SJSA1 (cell line): ENCODE results near the gene DDX1. TPM values are rescaled to one million over a fixed set of nuclear protein-coding genes. Genes with fewer than 3 reads are reported as not detected.

Source experiments
- DNase-seq, 2 experiments: peaks; one replicate each; pipeline ENCODE4 v3.0.0-alpha.2; 2015 to 2020; ENCODE audit warnings: low spot score in 2 of 2, low read depth in 1 of 2
- H3K27ac ChIP-seq: fragments of 250-450 bp; sonication (Bioruptor Pico); 2 replicates; pipeline ENCODE4 v1.5.1; 2020; ENCODE audit warnings: mild to moderate bottlenecking, moderate library complexity
- H3K27me3 ChIP-seq: fragments of 250-450 bp; sonication (Bioruptor Pico); replicated peaks from 2 replicates; pipeline ENCODE4 v1.5.1; 2020; ENCODE audit warnings: mild to moderate bottlenecking, moderate library complexity
- H3K36me3 ChIP-seq: fragments of 250-450 bp; sonication (Bioruptor Pico); 2 replicates; pipeline ENCODE4 v1.5.1; 2020; ENCODE audit warnings: mild to moderate bottlenecking
- H3K4me1 ChIP-seq: fragments of 250-450 bp; sonication (Bioruptor Pico); replicated peaks from 2 replicates; pipeline ENCODE4 v1.6.1; 2021; ENCODE audit warnings: mild to moderate bottlenecking
- H3K4me3 ChIP-seq: fragments of 250-450 bp; sonication (Bioruptor Pico); 2 replicates; pipeline ENCODE4 v1.5.1; 2020; ENCODE audit warnings: mild to moderate bottlenecking
- H3K9me3 ChIP-seq: fragments of 250-450 bp; sonication (Bioruptor Pico); replicated peaks from 2 replicates; pipeline ENCODE4 v1.5.1; 2020; ENCODE audit warnings: mild to moderate bottlenecking
- total RNA-seq: library from RNA; depleted of rRNA; stranded (reverse); fragments of >200 nt; shearing (Covaris generic); gene quantifications from 2 replicates; pipeline ENCODE4 v1.2.3, GENCODE V29; 2014

The DDX1 gene
- total RNA-seq, 1 experiment from 2014 or later: 140 TPM

DNA sequence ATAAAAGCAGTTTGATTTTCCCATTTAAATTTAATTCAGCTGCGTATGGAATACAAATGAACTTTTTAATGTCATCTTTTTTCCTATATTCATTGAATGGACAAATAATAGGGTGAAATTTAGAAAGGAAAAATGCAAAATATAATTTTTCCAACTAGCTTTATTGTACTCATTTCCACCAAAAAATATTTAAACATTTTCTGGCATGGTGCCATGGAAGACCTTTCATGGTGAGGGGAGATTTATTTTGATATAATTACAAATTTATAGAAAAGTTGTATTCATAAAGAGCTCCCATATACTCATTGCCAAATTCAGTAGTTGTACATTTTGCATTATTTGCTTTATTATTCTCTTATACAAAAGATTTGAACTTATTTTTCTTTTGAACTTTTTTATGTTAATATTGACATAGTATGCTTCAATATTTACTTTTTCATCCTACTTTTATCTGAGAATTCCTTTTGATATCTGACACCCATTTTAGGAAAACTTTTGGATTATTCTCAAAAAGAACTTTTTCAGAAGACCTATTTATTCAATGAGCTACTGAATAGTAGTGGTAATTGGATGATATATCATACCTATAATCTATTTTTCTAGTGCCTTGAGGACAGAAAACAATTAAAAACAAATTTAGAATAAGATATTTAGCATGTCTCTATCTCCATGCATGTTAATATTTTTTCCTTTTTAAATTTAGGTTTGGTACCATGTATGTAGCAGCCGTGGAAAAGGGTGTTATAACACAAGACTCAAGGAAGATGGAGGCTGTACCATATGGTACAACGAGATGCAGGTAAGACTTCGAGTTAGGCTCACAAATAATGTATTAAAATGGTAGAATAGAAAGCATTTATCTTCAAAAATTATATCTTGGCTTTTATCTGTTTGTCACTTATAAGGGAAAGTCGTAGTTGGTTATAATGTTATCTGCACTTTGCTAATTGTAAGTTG, 37.5 kb downstream of the DDX1 start:
- Histone ChIP-seq H3K27ac (no peak overlapping the region), H3K4me3 (no peak overlapping the region), H3K4me1 (no peaks in the 10 kb centered on the region), H3K9me3 (no peaks in the 10 kb centered on the region), H3K36me3 (peaks cover 100% of the 10 kb centered on the region), H3K27me3 (no peaks in the 10 kb centered on the region)
- DNase-seq: no peak

DNA sequence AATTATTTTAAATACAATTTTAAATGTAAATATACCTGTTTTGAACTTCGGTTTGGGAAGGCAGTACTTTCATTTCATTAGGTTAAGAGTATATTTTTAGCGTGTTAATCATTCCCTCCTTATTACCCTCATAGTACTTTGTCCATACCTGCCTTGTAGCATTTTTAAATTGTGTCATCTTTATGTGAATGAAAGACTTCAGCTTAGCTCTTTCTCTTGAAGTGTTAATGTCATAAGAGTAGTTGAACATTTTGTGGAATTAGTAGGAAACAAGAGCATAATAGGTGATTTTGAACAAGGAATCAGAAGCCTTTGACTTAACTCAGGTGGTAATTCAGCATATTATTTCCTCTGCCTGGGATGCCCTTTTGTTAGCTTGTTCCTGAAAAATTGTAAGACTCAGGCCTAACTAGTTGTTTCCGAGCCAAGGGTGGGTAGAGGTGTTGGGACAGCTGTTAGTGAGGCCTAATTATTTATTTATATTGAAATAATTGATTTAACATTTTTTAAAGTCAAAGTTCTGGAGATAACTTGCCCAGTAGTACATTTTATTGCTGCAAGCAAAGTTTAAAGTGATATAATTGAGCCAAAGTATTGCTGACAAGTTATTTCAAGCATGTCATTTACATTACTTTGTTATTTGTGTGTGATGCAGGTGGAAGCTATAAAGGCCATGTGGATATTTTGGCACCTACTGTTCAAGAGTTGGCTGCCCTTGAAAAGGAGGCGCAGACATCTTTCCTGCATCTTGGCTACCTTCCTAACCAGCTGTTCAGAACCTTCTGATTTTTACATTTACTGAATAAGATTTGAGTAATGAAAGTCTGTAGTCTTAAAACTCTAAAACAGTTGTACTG, 38.7 kb downstream of the DDX1 start:
- Histone ChIP-seq H3K9me3 (no peaks in the 10 kb centered on the region), H3K27me3 (no peaks in the 10 kb centered on the region), H3K4me1 (no peaks in the 10 kb centered on the region), H3K36me3 (peaks cover 99% of the 10 kb centered on the region), H3K27ac (no peak overlapping the region), H3K4me3 (no peak overlapping the region)
- no peak for DNase-seq

DNA sequence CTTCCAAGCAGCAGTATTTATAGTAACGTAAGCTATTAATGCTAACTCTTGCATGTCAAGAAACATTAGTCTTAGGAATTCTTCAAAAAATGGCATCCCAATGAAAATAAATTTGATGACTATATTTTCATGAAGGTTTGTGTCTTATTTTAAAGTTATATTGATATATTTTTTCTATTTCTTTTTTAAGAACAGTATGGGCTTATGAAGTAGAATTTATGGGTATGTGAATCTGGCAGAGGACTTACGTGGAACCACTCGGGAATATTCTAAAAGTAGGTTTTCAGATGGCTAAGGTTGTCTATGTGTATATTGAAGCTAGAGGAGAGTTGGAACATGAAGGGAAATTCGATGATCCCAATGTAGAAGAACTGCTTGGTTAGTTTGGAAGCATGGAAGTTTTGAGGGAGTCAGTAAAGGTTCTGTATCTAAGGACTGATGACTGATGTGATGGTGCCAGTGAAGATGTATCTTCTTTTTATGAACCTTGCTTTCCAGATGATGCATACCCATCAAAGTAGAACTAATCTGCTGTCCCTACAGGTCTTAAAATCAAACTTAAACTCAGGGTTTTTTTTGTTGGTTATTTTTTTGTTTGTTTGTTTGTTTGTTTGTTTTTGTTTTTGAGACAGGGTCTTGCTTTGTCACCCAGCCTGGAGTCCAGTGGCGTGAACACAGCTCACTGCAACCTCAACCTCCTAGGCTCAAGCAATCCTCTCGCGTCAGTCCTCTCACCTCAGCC, 39.5 kb downstream of the DDX1 start:
- Histone ChIP-seq H3K4me1 (no peaks in the 10 kb centered on the region), H3K4me3 (no peak overlapping the region), H3K27ac (no peak overlapping the region), H3K27me3 (no peaks in the 10 kb centered on the region), H3K9me3 (no peaks in the 10 kb centered on the region), H3K36me3 (peaks cover 95% of the 10 kb centered on the region)
- DNase-seq: no peak

DNA sequence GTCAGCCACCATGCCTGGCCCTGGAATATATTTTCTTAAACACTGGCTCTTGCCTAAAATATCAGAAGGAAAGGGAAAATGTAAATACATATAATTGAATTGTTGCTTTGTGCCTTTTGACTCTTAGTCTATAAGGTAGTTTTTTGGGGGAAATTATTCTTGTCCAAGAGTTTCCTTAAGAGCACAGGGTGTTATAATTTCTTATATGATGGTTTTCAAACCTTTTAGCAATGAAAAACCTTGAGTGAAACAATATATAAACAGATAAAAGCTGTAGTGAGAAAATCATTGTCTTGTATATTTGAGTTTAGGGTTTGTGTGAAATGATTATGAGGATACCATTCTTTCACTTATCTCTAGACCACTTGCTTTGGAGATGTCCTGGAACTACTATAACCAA, 40.2 kb downstream of the DDX1 start:
- H3K4me1 ChIP-seq: no peaks in the 10 kb centered on the region
- no peak overlapping the region for H3K4me3 ChIP-seq
- no peaks in the 10 kb centered on the region for H3K27me3 ChIP-seq
- H3K27ac ChIP-seq: no peak overlapping the region
- peaks cover 91% of the 10 kb centered on the region for H3K36me3 ChIP-seq
- H3K9me3 ChIP-seq: no peaks in the 10 kb centered on the region
- DNase-seq: no peak

DNA sequence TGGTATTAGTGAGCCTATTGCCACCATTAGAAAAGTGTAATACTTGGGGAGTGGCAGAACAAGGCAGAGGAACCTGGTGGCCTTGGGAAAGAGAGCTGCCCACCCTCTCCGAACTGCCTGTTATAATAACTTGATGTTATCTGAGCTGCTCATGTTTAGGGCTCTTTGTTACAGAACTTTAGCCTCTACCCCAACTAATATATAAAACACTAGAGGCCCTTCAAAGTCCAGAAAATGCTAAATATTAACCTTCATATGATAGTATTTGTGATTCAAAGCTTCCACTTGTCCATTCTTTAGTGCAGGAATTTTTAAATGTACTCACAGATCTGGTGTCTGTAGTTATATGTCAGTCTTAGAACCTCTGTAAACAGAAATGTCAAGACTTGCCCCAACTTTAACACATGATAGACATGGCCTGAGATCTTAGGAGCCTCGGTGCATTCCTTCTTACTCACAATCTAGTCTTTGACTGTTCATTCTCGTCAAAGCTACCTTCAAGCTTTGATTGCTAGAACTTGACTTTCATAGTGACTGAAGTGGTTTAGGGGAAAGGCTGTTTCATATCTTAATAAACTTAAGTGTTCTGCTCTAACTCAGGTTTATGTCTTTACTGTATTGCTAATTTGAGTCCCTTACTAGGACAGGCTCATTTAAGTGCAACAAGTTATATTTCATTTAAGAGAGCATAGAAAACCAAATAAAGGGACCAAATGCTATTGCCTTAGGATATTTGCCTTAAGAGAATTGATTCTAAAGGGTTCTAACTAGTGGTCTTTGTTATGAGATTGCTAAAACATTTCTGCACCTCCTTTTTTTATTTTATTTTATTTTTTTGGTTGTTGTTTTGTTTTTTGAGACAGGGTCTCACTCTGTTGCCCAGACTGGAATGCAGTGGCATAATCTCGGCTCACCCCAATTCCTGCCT, 41.6 kb downstream of the DDX1 start:
- Histone ChIP-seq H3K27me3 (no peaks in the 10 kb centered on the region), H3K27ac (no peak overlapping the region), H3K4me3 (no peak overlapping the region), H3K4me1 (no peaks in the 10 kb centered on the region), H3K9me3 (no peaks in the 10 kb centered on the region), H3K36me3 (peaks cover 85% of the 10 kb centered on the region)
- DNase-seq: no peak

DNA sequence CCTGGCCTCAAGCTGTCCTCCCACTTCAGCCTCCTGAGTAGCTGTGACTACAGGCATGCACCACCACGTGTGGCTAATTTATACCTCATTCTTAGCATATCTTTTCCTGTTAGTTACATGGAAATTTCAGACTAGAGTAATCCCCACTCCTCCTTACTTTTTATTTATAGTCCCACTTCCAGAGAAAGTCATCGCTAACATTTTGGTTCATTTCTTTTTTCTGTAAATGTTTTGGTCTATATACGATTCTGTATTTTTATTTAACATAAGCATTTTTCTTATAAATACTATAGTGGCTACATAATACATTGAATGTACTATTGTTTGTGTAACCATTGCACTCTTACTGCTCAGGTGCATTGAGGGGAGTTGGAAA, 42.3 kb downstream of the DDX1 start:
- H3K36me3 ChIP-seq: peaks cover 78% of the 10 kb centered on the region
- H3K27ac ChIP-seq: no peak overlapping the region
- H3K9me3 ChIP-seq: no peaks in the 10 kb centered on the region
- H3K4me1 ChIP-seq: no peaks in the 10 kb centered on the region
- H3K4me3 ChIP-seq: no peak overlapping the region
- no peaks in the 10 kb centered on the region for H3K27me3 ChIP-seq
- no peak for DNase-seq

DNA sequence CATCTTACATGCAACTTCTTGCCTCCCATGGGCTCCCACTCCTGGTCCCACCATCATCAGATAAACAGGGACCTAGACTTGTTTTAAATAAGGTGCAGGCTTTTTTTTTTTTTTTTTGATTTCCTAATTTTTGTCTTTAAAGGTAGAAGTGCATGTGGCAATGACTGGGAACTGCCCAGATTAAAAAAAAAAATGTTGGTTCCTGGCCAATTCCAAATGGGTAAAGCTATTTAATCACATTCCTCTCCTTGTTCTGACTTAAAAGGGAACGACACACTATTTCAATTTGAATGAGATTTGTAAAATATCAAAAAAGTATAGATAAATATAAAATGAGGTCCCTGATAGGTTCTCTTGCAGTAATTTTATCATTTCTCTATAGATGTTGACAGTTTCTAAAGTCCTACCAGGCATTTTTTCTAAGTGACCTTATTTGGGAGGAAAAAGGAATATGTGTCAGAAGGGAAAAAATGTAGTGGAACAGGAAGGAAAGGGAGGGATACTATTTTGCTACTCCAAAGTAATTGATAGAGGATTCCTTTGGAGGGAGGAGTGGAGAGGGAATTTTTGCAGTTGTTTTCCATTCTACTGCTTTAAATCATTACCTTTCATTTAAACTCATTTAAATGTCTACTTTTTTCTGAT, 43.3 kb downstream of the DDX1 start:
- Histone ChIP-seq H3K27me3 (no peaks in the 10 kb centered on the region), H3K36me3 (peaks cover 68% of the 10 kb centered on the region), H3K9me3 (no peaks in the 10 kb centered on the region), H3K4me1 (peaks cover 1% of the 10 kb centered on the region), H3K4me3 (no peak overlapping the region), H3K27ac (no peak overlapping the region)
- no peak for DNase-seq

DNA sequence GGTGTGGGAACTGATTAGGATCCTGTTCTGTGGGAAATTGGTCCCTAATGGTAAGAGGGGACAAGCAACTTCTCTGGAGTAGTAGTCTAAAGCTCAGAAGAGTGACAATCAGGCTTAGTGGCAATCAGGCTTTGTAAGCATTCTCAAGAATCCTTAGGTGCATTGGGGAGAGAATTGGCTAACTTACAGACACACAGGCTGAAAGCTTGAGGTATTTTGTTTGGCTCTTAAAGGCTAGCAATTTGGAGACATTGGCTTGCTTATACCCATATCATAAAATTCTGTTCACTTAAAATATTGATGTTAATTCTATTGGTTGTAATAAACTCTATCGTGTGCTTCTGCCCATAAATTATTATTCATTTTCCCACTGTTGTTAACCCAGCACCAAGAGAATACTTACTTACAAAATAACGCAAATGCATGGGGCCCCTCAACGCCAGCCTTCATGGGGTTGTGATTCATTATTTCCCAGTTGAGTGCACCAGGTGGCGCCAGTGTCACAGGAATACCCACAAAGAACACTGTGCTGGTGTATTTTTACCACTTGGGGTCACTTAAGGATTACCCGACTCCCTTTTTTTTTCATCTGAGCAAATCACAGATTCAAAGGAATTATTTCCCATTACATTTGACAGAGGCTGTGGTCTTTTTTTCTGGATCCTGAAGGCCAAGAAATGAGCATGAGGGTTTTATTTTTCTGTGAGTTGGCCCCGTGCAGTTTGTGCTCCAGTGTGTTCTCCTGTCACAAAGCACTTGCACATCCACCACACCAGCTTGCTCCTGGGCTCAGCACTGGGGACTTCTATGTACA, 45.5 kb downstream of the DDX1 start:
- Histone ChIP-seq H3K36me3 (peaks cover 50% of the 10 kb centered on the region), H3K27ac (no peak overlapping the region), H3K4me1 (peaks cover 4% of the 10 kb centered on the region), H3K27me3 (no peaks in the 10 kb centered on the region), H3K4me3 (no peak overlapping the region), H3K9me3 (no peaks in the 10 kb centered on the region)
- DNase-seq: peak in 1 of 2 experiments; percentile 53

DNA sequence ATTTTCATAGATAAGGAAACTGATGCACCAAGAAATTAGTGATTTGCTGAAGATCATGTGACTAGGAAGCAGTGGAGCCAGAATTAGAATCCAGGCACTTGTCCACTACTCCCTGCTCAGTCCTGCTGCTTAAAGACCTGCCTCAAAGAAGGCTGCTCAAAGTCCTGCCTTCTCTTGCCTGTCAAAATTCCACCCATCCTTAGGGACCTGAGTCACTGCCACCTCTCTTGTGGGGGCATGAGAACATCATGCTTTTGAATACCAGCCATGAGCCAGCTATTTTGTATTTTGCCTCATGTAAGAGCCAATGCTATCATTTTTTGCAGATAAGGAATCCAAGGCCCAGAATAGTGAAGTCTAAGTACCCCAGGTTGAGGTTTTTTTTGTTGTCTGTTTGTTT, 47.1 kb downstream of the DDX1 start:
- DNase-seq: no peak
- Histone ChIP-seq H3K27ac (no peak overlapping the region), H3K36me3 (peaks cover 35% of the 10 kb centered on the region), H3K4me1 (peaks cover 4% of the 10 kb centered on the region), H3K4me3 (no peak overlapping the region), H3K27me3 (no peaks in the 10 kb centered on the region), H3K9me3 (no peaks in the 10 kb centered on the region)

DNA sequence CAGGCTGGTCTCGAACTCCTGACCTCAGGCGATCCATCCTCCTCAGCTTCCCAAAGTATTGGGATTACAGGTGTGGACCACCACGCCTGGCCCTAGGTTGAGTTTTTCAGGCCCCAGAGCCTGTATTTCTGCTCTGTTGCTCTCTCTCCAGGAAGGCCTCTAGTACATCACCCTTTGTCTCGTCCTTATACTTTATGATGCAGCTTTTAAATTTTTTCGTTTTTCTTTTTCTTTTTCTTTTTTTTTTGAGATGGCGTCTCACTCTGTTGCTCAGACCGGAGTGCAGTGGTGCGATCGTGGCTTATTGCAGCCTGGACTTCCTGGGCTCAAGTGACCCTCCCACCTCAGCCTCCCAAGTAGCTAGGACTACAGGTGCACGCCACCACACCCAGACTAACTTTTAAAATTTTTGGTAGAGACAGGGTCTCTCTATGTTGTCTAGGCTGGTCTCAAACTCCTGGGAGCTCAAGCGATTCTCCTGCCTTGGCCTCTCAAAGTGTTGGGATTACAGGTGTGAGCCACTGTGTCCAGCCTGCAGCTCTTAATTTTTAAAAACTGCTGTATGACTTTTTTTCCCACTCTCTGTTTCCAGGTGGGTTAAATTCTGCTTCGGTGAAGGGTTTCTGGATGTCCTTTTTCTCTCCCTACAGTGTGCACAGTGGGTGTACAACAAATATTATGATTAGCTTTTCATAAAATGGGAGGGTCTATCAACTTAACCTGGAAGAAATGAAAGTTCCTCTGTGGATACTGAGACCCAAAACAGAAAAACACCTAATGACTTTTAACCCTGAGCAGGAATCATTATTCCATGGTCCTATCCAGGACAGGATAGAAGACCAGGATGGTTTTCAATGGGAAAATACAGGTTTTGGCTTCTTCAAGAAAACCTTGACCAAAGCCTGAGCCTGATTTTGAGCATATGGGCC, 47.9 kb downstream of the DDX1 start:
- no peaks in the 10 kb centered on the region for H3K27me3 ChIP-seq
- H3K9me3 ChIP-seq: no peaks in the 10 kb centered on the region
- DNase-seq: no peak
- H3K4me1 ChIP-seq: peaks cover 4% of the 10 kb centered on the region
- no peak overlapping the region for H3K4me3 ChIP-seq
- peaks cover 26% of the 10 kb centered on the region for H3K36me3 ChIP-seq
- H3K27ac ChIP-seq: no peak overlapping the region

DNA sequence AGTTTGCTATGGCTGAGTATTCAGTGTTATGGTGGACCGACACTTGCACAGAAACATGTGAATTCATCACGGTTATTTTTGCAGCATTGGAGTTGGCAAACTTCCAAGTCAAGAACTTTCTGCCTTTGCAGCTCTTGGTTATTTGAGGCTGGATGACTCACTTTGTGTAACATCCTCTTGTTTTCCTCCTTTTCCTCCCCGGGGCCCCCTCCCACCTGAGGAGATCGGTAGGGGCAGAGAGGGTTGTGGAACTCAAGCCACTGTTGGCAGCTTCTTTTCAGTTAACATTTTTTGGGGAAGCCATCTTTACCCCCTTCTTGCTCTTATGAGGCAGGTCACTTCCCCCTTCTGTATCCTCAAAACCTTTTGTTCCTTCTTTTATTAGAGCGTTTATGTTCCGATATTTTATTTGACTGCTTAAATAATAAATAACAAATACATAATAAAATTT, 48.6 kb downstream of the DDX1 start:
- Histone ChIP-seq H3K4me1 (peaks cover 4% of the 10 kb centered on the region), H3K36me3 (peaks cover 20% of the 10 kb centered on the region), H3K9me3 (no peaks in the 10 kb centered on the region), H3K27me3 (no peaks in the 10 kb centered on the region), H3K4me3 (no peak overlapping the region), H3K27ac (no peak overlapping the region)
- DNase-seq: peak in 1 of 2 experiments; percentile 23
